Loucy (cell line): ENCODE results near the gene PILRB.
A peak's percentile ranks its signal among the peaks of the same experiment; 100 is the strongest.

Experiments
- H2AFZ ChIP-seq: fragments of 200-600 bp; sonication (generic); 2 replicates; pipeline ENCODE4 v1.6.0; 2016; ENCODE audit warnings: antibody characterized with exemption, mild to moderate bottlenecking, low read length, moderate library complexity
- H3F3A ChIP-seq: fragments of 200-600 bp; 2 replicates; pipeline ENCODE4 v1.6.0; 2016; ENCODE audit warnings: antibody characterized with exemption, low read depth, mild to moderate bottlenecking
- H3K27me3 ChIP-seq: fragments of 200-600 bp; sonication (generic); 2 replicates; pipeline ENCODE4 v1.6.1; 2014; ENCODE audit warnings: low read length, mild to moderate bottlenecking; ENCODE audit not compliant: insufficient read depth, poor library complexity, severe bottlenecking
- H3K36me3 ChIP-seq: fragments of 200-600 bp; sonication (generic); 2 replicates; pipeline ENCODE4 v1.6.1; 2016; ENCODE audit warnings: low read length; ENCODE audit not compliant: insufficient read depth
- H3K4me1 ChIP-seq: fragments of 200-600 bp; sonication (generic); 2 replicates; pipeline ENCODE4 v1.5.1; 2014; ENCODE audit warnings: low read length, mild to moderate bottlenecking; ENCODE audit not compliant: insufficient read depth, poor library complexity, severe bottlenecking
- H3K4me2 ChIP-seq: fragments of 200-600 bp; sonication (generic); 2 replicates; pipeline ENCODE4 v1.6.0; 2014; ENCODE audit warnings: antibody characterized with exemption, low read length, low read depth, mild to moderate bottlenecking; ENCODE audit not compliant: poor library complexity, severe bottlenecking
- H3K4me3 ChIP-seq: fragments of 200-600 bp; sonication (generic); 2 replicates; pipeline ENCODE4 v1.5.1; 2014; ENCODE audit warnings: low read length, mild to moderate bottlenecking, mixed read lengths; ENCODE audit not compliant: poor library complexity, severe bottlenecking
- H3K79me2 ChIP-seq: fragments of 200-600 bp; sonication (generic); 2 replicates; pipeline ENCODE4 v1.6.1; 2014; ENCODE audit warnings: low read length; ENCODE audit not compliant: insufficient read depth
- H3K9ac ChIP-seq: fragments of 200-600 bp; sonication (generic); 2 replicates; pipeline ENCODE4 v1.6.0; 2014; ENCODE audit warnings: mild to moderate bottlenecking, low read depth, low read length, moderate library complexity; ENCODE audit not compliant: poor library complexity, severe bottlenecking
- H3K9me2 ChIP-seq: fragments of 200-600 bp; sonication (generic); replicated peaks from 2 replicates; pipeline ENCODE4 v1.6.1; 2016; ENCODE audit warnings: low read depth, low read length, mixed read lengths
- H3K9me3 ChIP-seq: fragments of 200-600 bp; sonication (generic); 2 replicates; pipeline ENCODE4 v1.6.1; 2014; ENCODE audit warnings: mild to moderate bottlenecking, antibody characterized with exemption, low read length, low read depth; ENCODE audit not compliant: insufficient read depth
- H4K20me1 ChIP-seq: fragments of 200-600 bp; sonication (generic); 2 replicates; pipeline ENCODE4 v1.6.0; 2014; ENCODE audit warnings: antibody characterized with exemption, low read length, mild to moderate bottlenecking; ENCODE audit not compliant: insufficient read depth, poor library complexity, severe bottlenecking
- CTCF ChIP-seq: fragments of 200-600 bp; sonication (generic); conservative IDR thresholded peaks from 2 replicates; pipeline ENCODE4 v1.5.1; 2014; ENCODE audit warnings: mild to moderate bottlenecking, antibody characterized with exemption, low read length
- EZH2phosphoT487 ChIP-seq: fragments of 200-600 bp; IDR thresholded peaks from 2 replicates; pipeline ENCODE4 v1.6.1; 2018; ENCODE audit warnings: antibody characterized with exemption, mild to moderate bottlenecking, moderate library complexity, borderline replicate concordance

The PILRB gene

DNA sequence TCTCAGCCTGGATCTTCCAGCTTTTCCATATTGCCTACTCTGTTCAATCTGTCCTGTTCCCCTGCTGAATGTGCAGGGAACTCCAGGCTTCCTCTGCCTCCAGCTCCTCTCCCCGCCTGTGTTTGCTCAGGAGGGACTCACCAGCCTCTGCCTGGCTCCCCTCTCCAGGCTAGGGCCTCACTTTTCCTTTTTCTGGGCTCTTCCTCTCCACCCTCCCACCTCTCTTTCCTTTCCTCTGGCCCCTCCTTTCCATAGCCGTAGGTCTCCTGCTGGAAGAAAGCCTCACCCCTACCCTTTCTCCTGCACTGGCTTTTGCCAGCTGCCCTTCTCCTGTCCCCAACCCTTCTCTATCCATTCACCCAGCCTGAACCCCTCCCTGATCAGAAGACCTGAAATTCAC lies 40.3 kb downstream of the PILRB start:
- Histone ChIP-seq H3K4me1 (no peaks in the 10 kb centered on the region), H3F3A (no peaks in the 10 kb centered on the region), H3K9me2 (no peaks in the 10 kb centered on the region), H3K79me2 (no peaks in the 10 kb centered on the region), H3K27me3 (no peaks in the 10 kb centered on the region), H3K9ac (no peak overlapping the region), H3K9me3 (no peaks in the 10 kb centered on the region), H3K4me3 (no peak overlapping the region), H4K20me1 (no peaks in the 10 kb centered on the region), H3K4me2 (no peak overlapping the region), H2AFZ (no peak overlapping the region), H3K36me3 (no peaks in the 10 kb centered on the region)
- TF ChIP-seq EZH2phosphoT487 (no peak), CTCF (no peak)

DNA sequence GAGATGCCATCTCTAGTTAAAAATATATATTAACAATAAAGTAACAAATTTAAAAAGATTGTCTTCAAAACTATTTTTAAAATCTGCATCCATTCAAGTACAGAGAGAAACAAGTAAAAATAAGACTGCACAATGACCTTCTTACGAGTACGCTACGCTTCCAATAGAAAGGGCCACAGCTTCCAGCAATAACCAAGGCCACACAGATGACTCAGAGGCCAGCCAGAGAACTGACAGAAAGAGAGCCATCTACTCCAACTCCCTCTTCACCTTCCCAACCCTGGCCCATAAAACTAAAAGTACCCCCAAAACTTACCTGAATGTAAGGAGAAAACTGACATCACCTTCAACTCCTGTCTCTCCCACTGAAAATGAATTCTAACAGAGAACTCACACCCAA lies 42.1 kb downstream of the PILRB start:
- no peaks in the 10 kb centered on the region for H3F3A ChIP-seq
- no peaks in the 10 kb centered on the region for H3K79me2 ChIP-seq
- H3K9ac ChIP-seq: no peak overlapping the region
- H3K27me3 ChIP-seq: no peaks in the 10 kb centered on the region
- H3K36me3 ChIP-seq: no peaks in the 10 kb centered on the region
- no peak overlapping the region for H2AFZ ChIP-seq
- H3K4me2 ChIP-seq: no peak overlapping the region
- no peaks in the 10 kb centered on the region for H4K20me1 ChIP-seq
- no peak overlapping the region for H3K4me3 ChIP-seq
- no peaks in the 10 kb centered on the region for H3K9me2 ChIP-seq
- H3K9me3 ChIP-seq: no peaks in the 10 kb centered on the region
- H3K4me1 ChIP-seq: no peaks in the 10 kb centered on the region
- TF ChIP-seq EZH2phosphoT487: no peak
- TF ChIP-seq CTCF: no peak

GRCh38 chr7:100400656-100401055 lies 42.7 kb downstream of the PILRB start:
- TF ChIP-seq CTCF: peak; percentile 61
- TF ChIP-seq EZH2phosphoT487: no peak
- Histone ChIP-seq H3K9ac (no peak overlapping the region), H2AFZ (no peak overlapping the region), H3K27me3 (no peaks in the 10 kb centered on the region), H3K36me3 (no peaks in the 10 kb centered on the region), H3K9me3 (no peaks in the 10 kb centered on the region), H3K4me1 (no peaks in the 10 kb centered on the region), H3K4me3 (no peak overlapping the region), H3K4me2 (no peak overlapping the region), H3K79me2 (no peaks in the 10 kb centered on the region), H3K9me2 (no peaks in the 10 kb centered on the region), H3F3A (no peaks in the 10 kb centered on the region), H4K20me1 (no peaks in the 10 kb centered on the region)
